Endothelial cell of umbilical vein (primary cell): ENCODE results near the gene NTSR1.

Source experiments
- EZH2 ChIP-seq: IDR thresholded peaks from 2 replicates; pipeline ENCODE4 v1.6.1; 2012; ENCODE audit warnings: borderline replicate concordance, low read depth, mild to moderate bottlenecking, moderate library complexity, low read length, inconsistent platforms; ENCODE audit not compliant: severe bottlenecking
- POLR2A ChIP-seq: IDR thresholded peaks from 2 replicates; pipeline ENCODE4 v1.6.1; 2012; ENCODE audit warnings: low read depth, mild to moderate bottlenecking, control low read depth, low read length
- POLR2AphosphoS5 ChIP-seq: IDR thresholded peaks from 2 replicates; pipeline ENCODE4 v1.6.1; 2012; ENCODE audit warnings: low read depth, mild to moderate bottlenecking, control low read depth, low read length, moderate library complexity; ENCODE audit not compliant: insufficient read depth
- TF ChIP-seq, protein P1 (sequence below), 2 donors: IDR thresholded peaks; 1 replicate in 1 of 2; 2 replicates in 1 of 2; pipeline ENCODE4 v1.5.1; 2011; ENCODE audit warnings: low read length in 2 of 2, mild to moderate bottlenecking in 2 of 2, moderate library complexity in 2 of 2, control low read depth in 1 of 2, inconsistent platforms in 1 of 2, low read depth in 1 of 2; ENCODE audit not compliant: insufficient read depth in 1 of 2; ENCODE audit errors: extremely low read depth in 1 of 2
- TF ChIP-seq, protein P2 (sequence below): IDR thresholded peaks from 2 replicates; pipeline ENCODE4 v1.6.1; 2011; ENCODE audit not compliant: insufficient read depth, insufficient read length

DNA sequence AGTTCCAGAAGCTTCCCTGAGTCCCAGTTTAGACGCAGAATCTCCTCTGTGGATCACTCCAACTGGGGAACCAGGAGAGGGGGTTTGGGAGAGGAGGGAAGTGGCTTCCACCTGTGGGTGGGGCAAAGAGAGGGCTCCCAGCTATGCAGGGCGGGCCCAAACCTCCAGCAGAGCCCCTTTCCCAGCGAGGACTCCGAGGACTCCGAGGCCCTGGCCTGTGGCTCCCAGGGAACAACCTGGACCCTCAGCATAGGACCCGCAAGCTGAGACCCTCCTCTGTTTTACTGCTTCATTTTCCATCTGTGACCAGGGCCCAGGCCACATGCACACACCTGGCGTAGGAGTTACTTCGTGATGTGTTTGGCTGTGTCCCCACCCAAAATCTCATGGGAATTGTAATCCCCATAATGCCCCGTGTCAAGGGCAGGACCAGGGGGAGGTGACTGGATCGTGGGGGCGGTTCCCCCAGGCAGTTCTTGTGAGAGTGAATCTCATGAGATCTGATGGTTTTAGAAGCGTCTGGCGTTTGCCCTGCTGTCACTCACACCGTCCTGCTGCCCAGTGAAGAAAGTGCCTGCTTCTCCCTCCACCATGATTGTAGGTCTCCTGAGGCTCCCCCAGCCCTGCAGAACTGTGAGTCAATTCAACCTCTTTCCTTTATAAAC lies 27.9 kb downstream of the NTSR1 start:
- TF ChIP-seq, protein P1, sequence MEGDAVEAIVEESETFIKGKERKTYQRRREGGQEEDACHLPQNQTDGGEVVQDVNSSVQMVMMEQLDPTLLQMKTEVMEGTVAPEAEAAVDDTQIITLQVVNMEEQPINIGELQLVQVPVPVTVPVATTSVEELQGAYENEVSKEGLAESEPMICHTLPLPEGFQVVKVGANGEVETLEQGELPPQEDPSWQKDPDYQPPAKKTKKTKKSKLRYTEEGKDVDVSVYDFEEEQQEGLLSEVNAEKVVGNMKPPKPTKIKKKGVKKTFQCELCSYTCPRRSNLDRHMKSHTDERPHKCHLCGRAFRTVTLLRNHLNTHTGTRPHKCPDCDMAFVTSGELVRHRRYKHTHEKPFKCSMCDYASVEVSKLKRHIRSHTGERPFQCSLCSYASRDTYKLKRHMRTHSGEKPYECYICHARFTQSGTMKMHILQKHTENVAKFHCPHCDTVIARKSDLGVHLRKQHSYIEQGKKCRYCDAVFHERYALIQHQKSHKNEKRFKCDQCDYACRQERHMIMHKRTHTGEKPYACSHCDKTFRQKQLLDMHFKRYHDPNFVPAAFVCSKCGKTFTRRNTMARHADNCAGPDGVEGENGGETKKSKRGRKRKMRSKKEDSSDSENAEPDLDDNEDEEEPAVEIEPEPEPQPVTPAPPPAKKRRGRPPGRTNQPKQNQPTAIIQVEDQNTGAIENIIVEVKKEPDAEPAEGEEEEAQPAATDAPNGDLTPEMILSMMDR (IDR thresholded peaks at IDR 0.05; ENCODE audit: extremely low read depth in 1 of 2, insufficient read depth in 1 of 2, low read depth in 1 of 2, low read length in 2 of 2): no peak
- TF ChIP-seq POLR2A (no peak), EZH2 (no peak), POLR2AphosphoS5 (no peak)
- TF ChIP-seq, protein P2, sequence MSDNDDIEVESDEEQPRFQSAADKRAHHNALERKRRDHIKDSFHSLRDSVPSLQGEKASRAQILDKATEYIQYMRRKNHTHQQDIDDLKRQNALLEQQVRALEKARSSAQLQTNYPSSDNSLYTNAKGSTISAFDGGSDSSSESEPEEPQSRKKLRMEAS: no peak
